KMS-11 (cell line): ENCODE measurements around the gene TRPV5.

Experiments used
- H2AFZ ChIP-seq: fragments of 200-600 bp; sonication (generic); 2 replicates; pipeline ENCODE4 v1.6.1; 2016; ENCODE audit warnings: antibody characterized with exemption, mixed run types, low read depth
- H3K27ac ChIP-seq: fragments of 200-600 bp; sonication (generic); 2 replicates; pipeline ENCODE4 v1.6.1; 2016; ENCODE audit warnings: mild to moderate bottlenecking, mixed run types
- H3K27me3 ChIP-seq: fragments of 200-600 bp; sonication (generic); 2 replicates; pipeline ENCODE4 v1.6.1; 2017; ENCODE audit warnings: mild to moderate bottlenecking, low read depth, mixed run types, moderate library complexity; ENCODE audit not compliant: insufficient read depth
- H3K36me3 ChIP-seq: fragments of 200-600 bp; sonication (generic); 2 replicates; pipeline ENCODE4 v1.6.1; 2017; ENCODE audit warnings: mild to moderate bottlenecking, mixed run types; ENCODE audit not compliant: insufficient read depth
- H3K4me1 ChIP-seq: fragments of 200-600 bp; sonication (generic); 2 replicates; pipeline ENCODE4 v1.6.1; 2016; ENCODE audit warnings: mild to moderate bottlenecking, low read depth, mixed run types; ENCODE audit not compliant: poor library complexity, severe bottlenecking
- H3K4me2 ChIP-seq: fragments of 200-600 bp; sonication (generic); 2 replicates; pipeline ENCODE4 v1.7.0; 2016; ENCODE audit warnings: mild to moderate bottlenecking, mixed run types
- H3K4me3 ChIP-seq: fragments of 200-600 bp; sonication (generic); IDR thresholded peaks from 2 replicates; pipeline ENCODE4 v1.6.1; 2017; ENCODE audit warnings: low read depth, low read length, mixed read lengths; ENCODE audit not compliant: insufficient read depth
- H3K79me2 ChIP-seq: fragments of 200-600 bp; sonication (generic); 2 replicates; pipeline ENCODE4 v1.6.1; 2016; ENCODE audit warnings: low read depth, mixed run types; ENCODE audit not compliant: insufficient read depth
- H3K9ac ChIP-seq: fragments of 200-600 bp; sonication (generic); 2 replicates; pipeline ENCODE4 v1.6.1; 2016; ENCODE audit warnings: mild to moderate bottlenecking, mixed run types
- H4K20me1 ChIP-seq: fragments of 200-600 bp; sonication (generic); 2 replicates; pipeline ENCODE4 v1.6.1; 2016; ENCODE audit warnings: mild to moderate bottlenecking, mixed run types; ENCODE audit not compliant: insufficient read depth
- TF ChIP-seq, protein P1 (sequence below): fragments of 200-600 bp; sonication (generic); conservative IDR thresholded peaks from 2 replicates; pipeline ENCODE4 v1.6.1; 2017; ENCODE audit warnings: low read depth, mild to moderate bottlenecking, antibody characterized with exemption, low read length, moderate library complexity, mixed read lengths

Gene TRPV5

DNA sequence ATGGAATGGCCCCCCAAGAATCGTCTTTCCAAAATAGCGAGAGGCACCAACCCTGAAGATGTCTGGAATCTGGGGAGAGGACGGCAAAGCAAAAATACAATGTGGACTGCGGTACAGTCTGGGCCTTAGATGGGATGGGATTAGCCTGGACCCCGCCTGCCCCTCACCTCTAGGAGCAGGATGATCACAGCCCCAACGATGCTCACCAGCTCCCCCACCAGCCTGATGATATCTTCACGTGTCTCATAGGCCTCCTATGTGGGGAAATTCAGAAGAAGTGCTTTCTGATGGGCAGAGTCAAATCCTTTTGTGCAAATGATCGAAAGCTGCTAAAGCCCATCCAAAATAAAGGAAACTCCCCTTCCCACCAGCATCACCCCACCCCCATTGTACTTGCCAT is 18.2 kb downstream of the TRPV5 start:
- H3K9ac ChIP-seq: no peak overlapping the region
- TF ChIP-seq, protein P1, sequence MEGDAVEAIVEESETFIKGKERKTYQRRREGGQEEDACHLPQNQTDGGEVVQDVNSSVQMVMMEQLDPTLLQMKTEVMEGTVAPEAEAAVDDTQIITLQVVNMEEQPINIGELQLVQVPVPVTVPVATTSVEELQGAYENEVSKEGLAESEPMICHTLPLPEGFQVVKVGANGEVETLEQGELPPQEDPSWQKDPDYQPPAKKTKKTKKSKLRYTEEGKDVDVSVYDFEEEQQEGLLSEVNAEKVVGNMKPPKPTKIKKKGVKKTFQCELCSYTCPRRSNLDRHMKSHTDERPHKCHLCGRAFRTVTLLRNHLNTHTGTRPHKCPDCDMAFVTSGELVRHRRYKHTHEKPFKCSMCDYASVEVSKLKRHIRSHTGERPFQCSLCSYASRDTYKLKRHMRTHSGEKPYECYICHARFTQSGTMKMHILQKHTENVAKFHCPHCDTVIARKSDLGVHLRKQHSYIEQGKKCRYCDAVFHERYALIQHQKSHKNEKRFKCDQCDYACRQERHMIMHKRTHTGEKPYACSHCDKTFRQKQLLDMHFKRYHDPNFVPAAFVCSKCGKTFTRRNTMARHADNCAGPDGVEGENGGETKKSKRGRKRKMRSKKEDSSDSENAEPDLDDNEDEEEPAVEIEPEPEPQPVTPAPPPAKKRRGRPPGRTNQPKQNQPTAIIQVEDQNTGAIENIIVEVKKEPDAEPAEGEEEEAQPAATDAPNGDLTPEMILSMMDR: no peak

DNA sequence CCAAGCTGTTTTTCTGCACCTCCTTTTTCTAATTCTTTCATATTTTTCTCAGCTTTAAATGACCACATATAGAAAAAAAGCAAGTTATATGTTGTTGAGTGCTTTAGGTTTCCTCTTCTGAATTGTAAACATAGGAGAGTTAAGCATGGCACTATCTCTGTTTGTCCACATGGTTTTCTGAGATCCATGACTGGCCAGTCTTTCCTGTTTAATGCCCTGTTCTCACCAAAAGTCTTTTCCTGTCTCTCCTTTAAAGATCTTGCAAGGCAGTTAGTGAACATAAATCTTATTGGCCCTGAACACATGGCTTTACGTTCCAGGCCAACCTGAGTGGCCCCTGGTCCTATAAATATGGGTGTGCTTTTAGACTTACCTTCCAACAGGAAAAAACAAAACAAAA is 19.4 kb downstream of the TRPV5 start:
- Histone ChIP-seq H3K36me3 (no peaks in the 10 kb centered on the region), H3K27ac (no peak overlapping the region), H3K79me2 (no peaks in the 10 kb centered on the region), H2AFZ (no peak overlapping the region), H3K27me3 (no peaks in the 10 kb centered on the region), H3K4me3 (no peak overlapping the region), H3K4me1 (no peaks in the 10 kb centered on the region), H4K20me1 (no peaks in the 10 kb centered on the region), H3K9ac (no peak overlapping the region), H3K4me2 (no peak overlapping the region)
- TF ChIP-seq, protein P1: no peak

More for the DNA sequence above, 18.2 kb downstream of the TRPV5 start:
- H3K36me3 ChIP-seq: no peaks in the 10 kb centered on the region
- no peaks in the 10 kb centered on the region for H3K27me3 ChIP-seq
- no peaks in the 10 kb centered on the region for H4K20me1 ChIP-seq
- no peak overlapping the region for H3K4me2 ChIP-seq
- H3K4me1 ChIP-seq: no peaks in the 10 kb centered on the region
- H2AFZ ChIP-seq: no peak overlapping the region
- no peaks in the 10 kb centered on the region for H3K79me2 ChIP-seq
- no peak overlapping the region for H3K27ac ChIP-seq
- H3K4me3 ChIP-seq: no peak overlapping the region

DNA sequence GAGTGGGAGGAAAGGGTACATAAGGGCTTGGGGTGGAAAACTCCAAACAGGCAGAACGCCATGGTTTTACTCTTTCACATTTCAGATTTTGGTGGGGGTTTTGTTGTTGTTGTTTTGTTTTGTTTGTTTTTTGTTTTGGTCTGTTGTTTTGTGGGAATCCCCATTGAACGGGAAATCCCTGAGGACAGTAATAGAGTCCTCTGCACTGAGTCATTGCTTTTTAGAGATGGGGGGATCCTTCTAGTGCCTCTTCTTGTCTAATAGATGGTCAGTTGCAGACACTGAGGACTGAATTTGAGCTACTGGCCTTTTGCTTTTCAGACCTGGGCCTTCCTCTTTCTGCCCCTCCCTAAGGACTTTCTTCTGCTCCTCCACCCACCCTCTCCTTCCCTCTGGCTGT is 20.0 kb downstream of the TRPV5 start:
- Histone ChIP-seq H3K27ac (no peak overlapping the region), H3K4me2 (no peak overlapping the region), H2AFZ (no peak overlapping the region), H3K36me3 (no peaks in the 10 kb centered on the region), H3K79me2 (no peaks in the 10 kb centered on the region), H3K4me3 (no peak overlapping the region), H4K20me1 (no peaks in the 10 kb centered on the region), H3K9ac (no peak overlapping the region), H3K27me3 (no peaks in the 10 kb centered on the region), H3K4me1 (no peaks in the 10 kb centered on the region)
- TF ChIP-seq, protein P1: no peak

DNA sequence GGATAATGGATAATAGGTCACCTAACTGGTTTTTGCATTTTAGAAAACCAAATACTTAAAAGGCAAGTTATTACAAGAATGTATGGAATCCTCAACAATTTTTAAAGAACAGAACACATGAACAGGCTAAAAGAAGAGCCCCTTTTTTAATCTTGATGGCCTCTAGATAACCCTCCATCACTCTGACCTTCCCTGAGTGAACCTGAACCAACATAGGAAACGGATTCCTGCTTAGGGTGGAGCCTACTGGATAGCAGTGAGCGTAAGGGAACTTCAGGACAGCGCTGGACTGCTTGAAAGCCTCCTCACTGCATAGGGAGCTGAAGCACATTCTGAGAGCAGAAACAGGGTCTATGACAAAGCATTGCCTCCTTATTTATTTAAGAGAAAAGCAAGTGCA is 20.5 kb downstream of the TRPV5 start:
- Histone ChIP-seq H3K4me2 (no peak overlapping the region), H3K4me1 (no peaks in the 10 kb centered on the region), H3K79me2 (no peaks in the 10 kb centered on the region), H3K4me3 (no peak overlapping the region), H3K27me3 (no peaks in the 10 kb centered on the region), H3K27ac (no peak overlapping the region), H3K9ac (no peak overlapping the region), H4K20me1 (no peaks in the 10 kb centered on the region), H3K36me3 (no peaks in the 10 kb centered on the region), H2AFZ (no peak overlapping the region)
- TF ChIP-seq, protein P1: no peak
